ENCODE measurements around the gene LPP. TPM values are rescaled to one million over a fixed set of nuclear protein-coding genes. Genes with fewer than 3 reads are reported as not detected.

The LPP gene
- total RNA-seq, 1 donor from 2014 or later: 218 TPM

GRCh38 chr3:188649521-188649920 lies 495.6 kb downstream of the LPP start:
- TF ChIP-seq CTCF (IDR thresholded peaks at IDR 0.05; ENCODE audit: insufficient read depth, low read length, poor library complexity, severe bottlenecking): no peak
- no peak for DNase-seq (ENCODE audit: low read depth)
- no peak overlapping the region for H3K4me3 ChIP-seq (ENCODE audit: low read depth, low read length)
- no peaks in the 10 kb centered on the region for H3K27me3 ChIP-seq (ENCODE audit: control insufficient read depth, insufficient read depth, low read length)
- no peaks in the 10 kb centered on the region for H3K36me3 ChIP-seq (ENCODE audit: control insufficient read depth, insufficient read depth, low read length)

- TF ChIP-seq CTCF (IDR thresholded peaks at IDR 0.05; ENCODE audit: insufficient read depth, low read length, poor library complexity, severe bottlenecking): no peak
- H3K27me3 ChIP-seq (ENCODE audit: control insufficient read depth, insufficient read depth, low read length): no peaks in the 10 kb centered on the region
- no peaks in the 10 kb centered on the region for H3K36me3 ChIP-seq (ENCODE audit: control insufficient read depth, insufficient read depth, low read length)
- H3K4me3 ChIP-seq (ENCODE audit: low read depth, low read length): no peak overlapping the region
- DNase-seq (ENCODE audit: low read depth): peak; percentile 19
Measured at GRCh38 chr3:188656196-188656982, 502.4 kb downstream of the LPP start.

- Histone ChIP-seq H3K36me3 (ENCODE audit: control insufficient read depth, insufficient read depth, low read length) (no peaks in the 10 kb centered on the region), H3K27me3 (ENCODE audit: control insufficient read depth, insufficient read depth, low read length) (no peaks in the 10 kb centered on the region), H3K4me3 (ENCODE audit: low read depth, low read length) (no peak overlapping the region)
- no peak for TF ChIP-seq CTCF (IDR thresholded peaks at IDR 0.05; ENCODE audit: insufficient read depth, low read length, poor library complexity, severe bottlenecking)
- no peak for DNase-seq (ENCODE audit: low read depth)
Measured at GRCh38 chr3:188658606-188659005, 504.6 kb downstream of the LPP start.

GRCh38 chr3:188659449-188660090 lies 505.6 kb downstream of the LPP start:
- Histone ChIP-seq H3K4me3 (ENCODE audit: low read depth, low read length) (no peak overlapping the region), H3K27me3 (ENCODE audit: control insufficient read depth, insufficient read depth, low read length) (no peaks in the 10 kb centered on the region), H3K36me3 (ENCODE audit: control insufficient read depth, insufficient read depth, low read length) (no peaks in the 10 kb centered on the region)
- no peak for TF ChIP-seq CTCF (IDR thresholded peaks at IDR 0.05; ENCODE audit: insufficient read depth, low read length, poor library complexity, severe bottlenecking)
- no peak for DNase-seq (ENCODE audit: low read depth)

- Histone ChIP-seq H3K36me3 (ENCODE audit: control insufficient read depth, insufficient read depth, low read length) (no peaks in the 10 kb centered on the region), H3K4me3 (ENCODE audit: low read depth, low read length) (no peak overlapping the region), H3K27me3 (ENCODE audit: control insufficient read depth, insufficient read depth, low read length) (no peaks in the 10 kb centered on the region)
- TF ChIP-seq CTCF (IDR thresholded peaks at IDR 0.05; ENCODE audit: insufficient read depth, low read length, poor library complexity, severe bottlenecking): no peak
- DNase-seq (ENCODE audit: low read depth): no peak
Measured at GRCh38 chr3:188660415-188660814, 506.5 kb downstream of the LPP start.

Data from kidney epithelial cell (primary cell).